Measurements from ENCODE around the gene BBOX1.

Gene BBOX1

GRCh38 chr11:27025312-27025955 is 15.2 kb upstream of the BBOX1 start:
- no peak for DNase-seq (ENCODE audit: low spot score)

DNA sequence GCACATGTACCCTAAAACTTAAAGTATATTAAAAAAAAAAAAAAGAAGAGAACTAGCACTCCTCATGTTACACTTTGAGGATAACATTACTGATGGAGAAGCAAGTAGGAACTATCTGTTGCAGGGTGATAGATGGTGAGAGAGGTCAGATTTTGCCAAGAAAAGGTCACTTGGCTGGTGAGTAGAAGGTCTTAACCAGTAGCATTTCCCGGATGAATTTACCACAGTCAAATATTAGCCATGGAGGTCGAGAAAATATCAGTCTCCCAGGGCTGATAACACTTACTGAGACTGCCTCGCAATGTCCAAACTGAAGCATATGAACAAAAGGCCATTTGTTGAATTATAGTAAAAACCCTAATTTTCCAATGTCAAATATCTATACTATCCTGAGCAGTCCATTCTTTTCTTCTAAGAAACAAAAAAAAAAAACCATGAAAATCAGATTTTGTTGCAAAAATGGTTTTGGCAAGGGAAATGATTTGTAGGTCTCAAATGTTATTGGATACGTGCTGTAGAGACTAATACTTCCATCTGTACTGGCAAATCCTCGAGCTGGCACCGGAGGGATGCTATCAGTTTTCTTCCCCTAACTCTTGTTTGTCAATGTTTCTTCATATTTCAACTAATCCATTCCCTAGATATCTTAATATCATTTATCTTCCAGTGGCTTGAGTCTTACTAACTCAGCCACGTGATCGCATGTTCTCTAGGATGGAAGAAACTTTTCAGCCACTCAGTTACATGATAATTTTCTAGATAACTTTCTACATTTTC is 14.5 kb upstream of the BBOX1 start:
- DNase-seq (ENCODE audit: low spot score) = no peak

DNA sequence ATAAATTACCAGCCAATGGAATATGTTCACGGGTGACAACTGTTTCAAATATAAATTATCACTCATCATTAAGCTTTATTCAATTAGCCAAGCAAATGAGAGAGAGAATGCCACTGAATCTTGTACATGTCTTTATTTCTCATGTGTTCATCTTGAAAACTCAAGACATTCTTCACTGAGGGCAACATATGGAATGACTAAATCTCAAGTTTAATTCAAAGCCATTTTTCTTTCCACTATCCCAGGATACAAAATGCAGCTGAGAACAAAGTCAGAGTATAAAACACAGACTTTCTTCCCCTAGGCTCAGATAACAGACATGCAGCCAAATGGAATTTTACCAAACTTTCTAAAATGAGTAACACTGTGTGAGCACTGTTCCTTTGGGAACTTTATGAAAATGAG is 12.1 kb upstream of the BBOX1 start:
- no peak for DNase-seq (ENCODE audit: low spot score)

DNA sequence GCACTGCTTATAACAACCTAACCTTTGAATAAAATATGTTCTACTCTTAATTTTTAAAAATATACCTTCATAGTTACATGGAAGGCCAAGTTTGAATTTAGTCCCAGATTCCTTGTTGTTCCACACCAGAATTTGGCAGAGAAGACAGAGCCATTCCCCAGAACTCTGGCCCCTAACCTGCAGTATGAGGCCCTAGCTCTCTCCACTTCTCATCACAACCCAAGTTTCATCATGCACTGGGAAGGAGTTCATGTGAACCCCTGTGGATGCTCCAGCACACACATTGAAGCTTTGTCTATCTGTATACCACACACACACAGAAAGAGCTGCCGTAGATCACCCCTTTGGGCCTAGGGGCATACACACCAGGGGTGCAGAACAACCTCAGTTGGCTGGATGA is 10.6 kb upstream of the BBOX1 start:
- DNase-seq (ENCODE audit: low spot score) = no peak

GRCh38 chr11:27031754-27032153 is 8.9 kb upstream of the BBOX1 start:
- no peak for DNase-seq (ENCODE audit: low spot score)

DNA sequence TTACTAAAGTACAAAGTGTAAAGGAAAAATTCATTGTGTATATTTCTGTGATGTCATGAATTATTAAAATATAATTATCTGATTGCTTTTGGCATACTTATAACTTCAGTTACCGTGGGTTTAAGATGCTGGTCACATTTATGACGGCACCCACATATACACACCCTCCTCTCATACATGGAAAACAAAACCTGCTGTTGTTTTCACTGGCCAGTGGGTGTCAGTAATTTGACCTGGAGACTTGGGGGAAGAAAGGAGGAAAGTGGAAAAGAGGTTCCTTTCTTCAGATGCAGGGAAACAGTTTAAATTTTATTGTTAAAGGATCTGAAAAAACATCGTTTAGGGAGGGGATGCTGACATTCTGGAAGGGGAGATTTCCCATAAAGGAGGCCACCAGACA is 742 bp upstream of the BBOX1 start:
- DNase-seq (ENCODE audit: low spot score) = no peak

- no peak for DNase-seq (ENCODE audit: low spot score)
Observed at GRCh38 chr11:27041141-27041899, 705 bp downstream of the BBOX1 start.

GRCh38 chr11:27046956-27047355 is 6.3 kb downstream of the BBOX1 start:
- DNase-seq (ENCODE audit: low spot score) = no peak

DNA sequence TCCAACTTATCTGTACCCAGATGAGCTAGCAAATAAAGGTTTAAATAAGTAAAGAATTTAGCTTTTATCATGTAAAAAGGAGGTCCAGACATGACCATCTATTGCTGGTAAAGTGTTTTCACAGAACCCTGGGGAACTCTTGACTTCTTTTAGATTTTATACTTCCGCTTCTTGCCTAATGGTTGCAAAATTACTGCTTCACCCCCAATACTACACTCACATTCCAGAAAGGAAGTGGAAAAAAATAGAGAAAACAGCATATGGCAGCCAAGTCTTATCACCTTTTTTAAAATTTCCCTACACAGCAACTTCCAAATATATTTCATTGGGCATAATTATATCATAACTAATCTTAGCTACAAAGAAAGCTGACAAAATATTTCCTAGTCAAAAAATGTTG is 12.1 kb downstream of the BBOX1 start:
- no peak for DNase-seq (ENCODE audit: low spot score)

GRCh38 chr11:27055065-27055682 is 14.6 kb downstream of the BBOX1 start:
- no peak for DNase-seq (ENCODE audit: low spot score)

GRCh38 chr11:27057091-27057780 is 16.6 kb downstream of the BBOX1 start:
- DNase-seq (ENCODE audit: low spot score) = no peak

GRCh38 chr11:27058456-27058855 is 17.8 kb downstream of the BBOX1 start:
- DNase-seq (ENCODE audit: low spot score) = no peak

DNA sequence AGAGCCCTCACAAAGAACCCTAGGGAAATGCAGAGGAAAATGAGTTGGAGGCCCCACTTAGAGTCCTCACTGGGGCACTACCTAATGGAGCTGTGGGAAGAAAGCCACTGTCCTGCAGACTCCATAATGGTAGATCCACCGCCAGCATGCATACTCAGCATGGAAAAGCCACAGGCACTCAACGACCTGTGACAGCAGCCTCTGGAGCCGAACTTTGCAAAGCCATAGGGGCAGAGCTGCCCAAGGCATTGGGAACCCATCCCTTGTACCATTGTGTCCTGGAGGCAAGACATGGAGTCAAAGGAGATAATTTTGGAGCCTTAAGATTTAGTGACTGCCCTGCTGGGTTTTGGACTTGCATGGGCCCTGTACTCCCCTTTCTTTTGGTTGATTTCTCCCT is 18.8 kb downstream of the BBOX1 start:
- DNase-seq (ENCODE audit: low spot score) = no peak

DNA sequence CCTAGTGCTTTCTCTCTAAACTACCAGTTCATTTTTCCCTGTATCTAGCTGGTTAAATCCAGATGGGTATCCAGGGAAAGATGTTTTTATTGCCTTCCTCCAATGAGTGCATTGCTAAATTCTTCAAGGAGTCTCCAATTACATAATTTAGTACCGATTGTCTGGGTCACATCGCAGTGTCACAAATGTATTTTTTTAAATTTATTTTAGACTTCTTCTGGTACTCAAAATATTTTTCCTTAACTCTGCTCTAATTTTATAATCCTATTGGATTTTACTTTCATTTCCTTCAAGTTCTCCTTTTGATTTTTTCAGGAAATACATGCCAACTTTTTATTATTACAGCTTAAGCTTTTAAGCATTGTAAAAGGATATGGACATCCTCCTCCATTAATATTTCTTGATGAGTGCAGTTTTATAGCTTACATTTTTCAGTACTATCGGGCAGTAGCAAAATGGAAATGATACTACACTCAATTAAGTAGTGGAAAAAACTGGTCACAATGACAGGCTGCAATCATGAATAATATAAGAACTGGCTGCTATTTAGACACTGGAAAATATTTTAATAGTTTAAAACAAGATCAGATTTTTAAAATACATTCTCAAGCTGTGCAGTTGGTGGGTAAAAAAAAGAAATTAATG is 20.3 kb downstream of the BBOX1 start:
- DNase-seq (ENCODE audit: low spot score) = no peak

DNA sequence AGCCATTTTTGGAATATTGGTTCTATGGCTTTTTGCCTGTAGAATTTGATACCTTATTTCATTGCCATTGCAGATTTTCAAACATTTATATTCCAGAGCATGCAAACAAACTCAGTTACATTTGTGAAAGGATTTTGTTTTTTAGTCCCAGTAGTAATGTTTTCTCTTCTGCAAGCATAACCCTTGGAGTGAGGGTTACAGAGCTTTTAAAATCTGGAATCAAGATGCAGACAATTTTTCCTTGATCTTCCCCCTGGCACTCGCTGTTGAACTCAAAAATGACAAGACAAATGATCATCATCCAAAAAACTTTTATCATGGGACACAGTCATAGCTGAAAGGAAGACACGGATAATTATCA is 20.8 kb downstream of the BBOX1 start:
- DNase-seq (ENCODE audit: low spot score) = no peak

DNA sequence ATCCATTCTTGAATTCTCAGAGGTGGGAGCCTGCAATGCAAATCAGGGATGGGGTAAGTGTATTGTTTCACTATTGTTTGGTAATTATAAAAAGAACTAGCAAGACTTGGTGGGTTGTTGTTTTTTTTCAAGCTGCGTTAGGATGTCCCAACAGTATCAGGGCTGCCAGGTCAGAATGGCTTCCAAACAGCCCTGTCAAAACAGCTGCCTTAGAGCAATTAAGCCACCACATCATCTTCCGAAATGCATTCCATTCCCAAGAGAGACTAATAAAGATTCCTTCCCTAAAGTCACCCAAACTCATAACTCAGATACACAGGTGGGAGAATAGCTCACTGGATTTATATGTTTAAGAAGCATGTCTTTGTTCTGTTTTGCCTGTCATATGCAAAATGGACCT is 23.5 kb downstream of the BBOX1 start:
- no peak for DNase-seq (ENCODE audit: low spot score)

DNA sequence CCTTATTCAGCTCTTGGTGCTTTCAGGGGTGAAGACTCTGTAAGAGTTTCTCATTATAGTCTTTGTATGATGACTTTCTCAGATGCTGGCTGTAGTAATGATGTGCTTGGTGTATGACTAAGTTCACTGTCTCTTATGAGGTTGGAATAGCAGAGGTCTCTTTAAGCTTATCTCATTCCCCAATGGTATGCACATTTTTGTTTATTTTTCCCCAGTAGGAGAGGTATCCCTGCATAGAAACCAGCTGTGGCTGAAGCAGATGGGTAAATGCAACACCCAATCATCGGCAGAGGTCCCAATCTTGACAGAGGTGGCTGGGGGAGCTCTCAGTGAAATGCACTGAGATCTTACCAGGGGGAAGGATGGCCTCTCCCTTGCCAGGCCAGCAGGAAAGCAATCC is 34.6 kb downstream of the BBOX1 start:
- no peak for DNase-seq (ENCODE audit: low spot score)

DNA sequence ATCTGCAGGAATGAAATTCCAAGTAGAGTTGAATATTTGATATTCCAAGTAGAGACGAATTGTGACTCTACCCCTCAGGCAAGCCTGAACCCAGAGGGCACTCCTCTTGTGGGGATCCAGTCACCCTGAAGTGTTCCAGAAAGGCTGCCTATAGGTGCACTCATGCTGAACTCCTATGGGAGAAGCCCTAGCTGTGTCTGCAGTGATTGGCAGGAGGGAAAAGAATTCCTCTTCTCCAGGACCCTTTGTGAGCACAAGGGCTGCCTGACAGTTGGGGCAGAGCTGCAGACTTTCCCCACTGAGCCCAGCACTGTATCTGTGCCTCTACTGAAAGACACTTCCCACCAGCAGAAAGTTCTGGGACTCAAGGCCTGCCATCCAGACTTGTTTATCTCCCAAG is 35.0 kb downstream of the BBOX1 start:
- no peak for DNase-seq (ENCODE audit: low spot score)

- DNase-seq (ENCODE audit: low spot score) = no peak
Observed at GRCh38 chr11:27076121-27076589, 35.5 kb downstream of the BBOX1 start.

DNA sequence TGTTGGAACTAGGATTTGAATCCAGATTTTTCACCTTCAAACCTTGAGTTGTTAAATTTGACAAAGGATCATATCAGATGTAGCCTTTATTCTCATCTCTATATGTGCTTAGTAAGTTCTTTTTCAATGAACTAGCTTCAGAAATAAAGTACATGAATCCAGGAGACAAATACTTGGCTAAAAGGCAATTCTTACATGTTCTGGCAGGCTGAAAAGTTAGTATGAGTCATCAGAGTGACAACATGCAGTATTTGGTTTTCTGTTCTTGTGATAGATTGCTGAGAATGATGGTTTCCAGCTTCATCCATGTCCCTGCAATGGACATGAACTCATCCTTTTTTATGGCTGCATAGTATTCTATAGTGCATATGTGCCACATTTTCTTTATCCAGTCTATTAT is 40.4 kb downstream of the BBOX1 start:
- DNase-seq (ENCODE audit: low spot score) = no peak

GRCh38 chr11:27083241-27083640 is 42.6 kb downstream of the BBOX1 start:
- DNase-seq (ENCODE audit: low spot score) = no peak

- DNase-seq (ENCODE audit: low spot score) = no peak
Observed at GRCh38 chr11:27083782-27084181, 43.2 kb downstream of the BBOX1 start.
